Brain microvascular endothelial cell (primary cell): ENCODE results near the gene AUTS2.

Source experiments
- DNase-seq: peaks from one replicate; pipeline ENCODE4 v3.0.0-alpha.2; 2020
- H3K27ac ChIP-seq: fragments of 250-450 bp; sonication (Bioruptor Pico); 2 replicates; pipeline ENCODE4 v1.5.1; 2020; ENCODE audit warnings: mild to moderate bottlenecking, moderate library complexity
- H3K27me3 ChIP-seq: fragments of 250-450 bp; sonication (Bioruptor Pico); replicated peaks from 2 replicates; pipeline ENCODE4 v1.5.1; 2020; ENCODE audit warnings: mild to moderate bottlenecking
- H3K36me3 ChIP-seq: fragments of 250-450 bp; sonication (Bioruptor Pico); replicated peaks from 2 replicates; pipeline ENCODE4 v1.5.1; 2020; ENCODE audit warnings: mild to moderate bottlenecking
- H3K4me3 ChIP-seq: 2 replicates; pipeline ENCODE4 v1.5.1; 2011; ENCODE audit warnings: low read depth, mild to moderate bottlenecking, control low read depth, low read length, moderate library complexity
- in situ Hi-C: cut with HindIII; loops from 2 replicates; pipeline ENCODE4 v1.10.0; 2017; ENCODE audit warnings: low sequenced_read_pairs, low pct_ligation_motif_present
- TF ChIP-seq, protein P1 (sequence below): IDR thresholded peaks from 2 replicates; pipeline ENCODE4 v1.5.1; 2011; ENCODE audit warnings: low read depth, mild to moderate bottlenecking, moderate library complexity, low read length, control low read depth, inconsistent platforms; ENCODE audit errors: missing control alignments

The AUTS2 gene

DNA sequence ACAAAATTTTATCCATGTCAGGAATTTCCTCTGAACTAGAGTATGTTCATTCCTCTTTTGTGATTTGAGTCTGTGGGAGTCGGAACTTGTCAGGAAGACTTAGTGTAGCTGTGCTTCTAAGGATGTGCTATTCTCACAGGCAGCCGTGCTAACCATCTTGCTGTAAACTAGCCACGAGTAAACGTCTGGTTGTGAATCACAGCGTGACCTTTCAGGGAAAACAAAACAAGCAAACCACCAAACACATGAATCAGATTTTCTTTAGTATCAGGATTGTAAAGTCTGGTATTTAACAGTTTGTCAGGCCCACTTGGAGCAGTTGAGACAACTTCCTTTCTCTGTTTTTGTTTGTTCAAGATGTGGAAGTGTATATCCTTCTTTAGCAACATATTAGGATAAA, 32.0 kb downstream of the AUTS2 start:
- TF ChIP-seq, protein P1, sequence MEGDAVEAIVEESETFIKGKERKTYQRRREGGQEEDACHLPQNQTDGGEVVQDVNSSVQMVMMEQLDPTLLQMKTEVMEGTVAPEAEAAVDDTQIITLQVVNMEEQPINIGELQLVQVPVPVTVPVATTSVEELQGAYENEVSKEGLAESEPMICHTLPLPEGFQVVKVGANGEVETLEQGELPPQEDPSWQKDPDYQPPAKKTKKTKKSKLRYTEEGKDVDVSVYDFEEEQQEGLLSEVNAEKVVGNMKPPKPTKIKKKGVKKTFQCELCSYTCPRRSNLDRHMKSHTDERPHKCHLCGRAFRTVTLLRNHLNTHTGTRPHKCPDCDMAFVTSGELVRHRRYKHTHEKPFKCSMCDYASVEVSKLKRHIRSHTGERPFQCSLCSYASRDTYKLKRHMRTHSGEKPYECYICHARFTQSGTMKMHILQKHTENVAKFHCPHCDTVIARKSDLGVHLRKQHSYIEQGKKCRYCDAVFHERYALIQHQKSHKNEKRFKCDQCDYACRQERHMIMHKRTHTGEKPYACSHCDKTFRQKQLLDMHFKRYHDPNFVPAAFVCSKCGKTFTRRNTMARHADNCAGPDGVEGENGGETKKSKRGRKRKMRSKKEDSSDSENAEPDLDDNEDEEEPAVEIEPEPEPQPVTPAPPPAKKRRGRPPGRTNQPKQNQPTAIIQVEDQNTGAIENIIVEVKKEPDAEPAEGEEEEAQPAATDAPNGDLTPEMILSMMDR: no peak
- DNase-seq: peak; percentile 72
- Histone ChIP-seq H3K36me3 (no peaks in the 10 kb centered on the region), H3K4me3 (no peak overlapping the region), H3K27ac (no peak overlapping the region), H3K27me3 (no peaks in the 10 kb centered on the region)
- in situ Hi-C loops: no loop called here

DNA sequence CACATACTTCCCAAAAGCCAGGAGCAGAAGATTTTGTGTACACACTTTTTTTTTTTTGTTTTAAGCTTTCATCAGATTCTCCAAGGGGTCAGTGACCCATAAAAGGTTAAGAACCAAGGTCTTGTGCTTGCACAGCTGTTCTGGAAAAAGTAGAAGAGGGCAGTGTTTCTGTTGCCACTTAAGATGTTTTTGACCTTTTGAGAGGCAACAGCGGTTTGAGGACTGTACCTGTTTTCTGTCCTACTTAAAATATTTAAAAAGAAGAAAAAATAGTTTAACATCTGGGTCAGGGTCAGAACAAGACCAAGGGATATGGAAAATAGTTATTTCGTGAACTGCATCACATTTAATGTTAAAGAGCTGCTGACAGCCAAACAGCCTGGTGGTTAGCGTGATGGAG, 32.9 kb downstream of the AUTS2 start:
- TF ChIP-seq, protein P1: no peak
- no peaks in the 10 kb centered on the region for H3K27me3 ChIP-seq
- H3K27ac ChIP-seq: no peak overlapping the region
- H3K36me3 ChIP-seq: no peaks in the 10 kb centered on the region
- in situ Hi-C loops: no loop called here
- no peak overlapping the region for H3K4me3 ChIP-seq
- DNase-seq: no peak

DNA sequence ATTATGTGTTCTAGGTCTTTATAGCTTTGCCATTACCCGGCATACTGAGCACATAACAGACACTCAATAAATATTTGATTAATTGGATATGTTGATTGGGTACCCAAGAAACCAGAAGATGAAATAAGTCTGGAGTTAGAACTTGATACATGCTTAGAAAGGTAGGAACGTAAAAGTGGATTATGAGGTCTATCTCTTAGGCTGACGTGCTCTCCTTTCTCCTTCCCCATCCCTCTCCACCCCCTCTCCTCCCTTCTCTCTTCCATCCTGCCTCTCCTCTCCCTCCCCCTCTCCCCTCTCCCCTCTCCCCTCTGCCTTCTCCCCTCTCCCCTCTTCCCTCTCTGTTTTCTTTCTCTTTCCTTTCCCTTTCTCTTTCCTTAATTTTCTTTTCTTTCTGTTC, 34.0 kb downstream of the AUTS2 start:
- Histone ChIP-seq H3K27me3 (no peaks in the 10 kb centered on the region), H3K4me3 (no peak overlapping the region), H3K36me3 (no peaks in the 10 kb centered on the region), H3K27ac (no peak overlapping the region)
- in situ Hi-C loops: no loop called here
- DNase-seq: no peak
- TF ChIP-seq, protein P1: no peak

DNA sequence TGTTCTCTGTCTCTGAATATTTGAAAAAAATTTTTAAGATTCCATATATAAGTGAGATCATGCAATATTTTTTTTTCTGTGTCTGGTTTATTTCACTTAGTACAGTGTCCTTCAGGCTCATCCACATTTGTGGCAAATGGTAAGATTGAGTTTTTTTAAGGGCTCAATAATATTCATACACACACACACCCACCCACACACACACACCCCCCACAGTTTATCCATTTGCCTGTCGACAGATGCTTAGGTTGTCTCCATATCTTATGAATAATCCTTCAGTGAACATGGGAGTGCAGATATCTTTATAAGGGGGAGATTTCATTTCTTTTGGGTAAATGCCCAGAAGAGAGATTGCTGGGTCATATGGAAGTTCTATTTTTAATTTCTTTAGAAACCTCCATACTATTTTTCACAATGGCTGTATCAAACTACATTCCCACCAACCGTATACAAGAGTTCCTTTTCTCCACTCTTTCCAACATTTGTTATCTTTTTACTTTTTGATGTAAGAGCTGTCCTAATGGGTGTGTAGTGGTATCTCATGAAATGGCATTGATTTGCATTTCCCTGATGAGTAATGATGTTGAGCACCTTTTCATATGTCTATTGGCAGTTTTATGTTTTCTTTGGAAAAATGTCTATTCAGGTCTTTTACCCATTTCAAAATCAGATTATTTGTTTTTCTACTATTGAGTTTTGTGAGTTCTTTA, 35.0 kb downstream of the AUTS2 start:
- Histone ChIP-seq H3K4me3 (no peak overlapping the region), H3K36me3 (no peaks in the 10 kb centered on the region), H3K27me3 (no peaks in the 10 kb centered on the region), H3K27ac (no peak overlapping the region)
- no peak for DNase-seq
- in situ Hi-C loops: no loop called here
- TF ChIP-seq, protein P1: no peak

DNA sequence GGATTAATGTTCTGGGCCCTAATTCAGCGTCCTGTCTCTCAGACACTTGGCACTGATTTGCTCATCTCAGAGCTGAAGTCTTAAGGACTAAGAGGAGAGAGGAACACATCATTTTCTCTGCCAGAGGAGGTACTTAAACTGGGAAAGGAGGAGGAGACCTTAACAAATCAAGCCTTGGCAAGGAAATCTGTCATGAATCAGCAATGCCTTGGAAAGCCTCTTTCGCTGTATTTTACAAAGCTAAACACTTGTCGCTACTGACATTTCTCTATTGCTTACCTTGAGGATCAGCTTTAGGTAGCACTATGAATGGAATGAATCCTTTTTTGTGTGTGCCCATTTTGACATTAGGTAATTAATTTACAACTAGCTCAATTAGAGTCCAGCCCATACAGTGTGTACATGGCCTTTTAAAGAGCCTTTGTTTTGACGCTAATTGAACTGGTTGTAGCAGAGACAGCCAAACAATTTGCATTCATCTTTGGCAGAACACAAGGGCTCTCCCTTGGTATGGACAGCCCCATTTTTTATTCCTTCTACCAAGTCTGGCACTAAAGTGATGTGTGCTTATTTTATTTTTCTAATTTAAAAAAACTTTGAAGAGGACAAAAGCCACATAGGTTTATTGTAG, 37.4 kb downstream of the AUTS2 start:
- no peaks in the 10 kb centered on the region for H3K36me3 ChIP-seq
- DNase-seq: no peak
- TF ChIP-seq, protein P1: no peak
- in situ Hi-C loops: no loop called here
- H3K4me3 ChIP-seq: no peak overlapping the region
- H3K27me3 ChIP-seq: no peaks in the 10 kb centered on the region
- no peak overlapping the region for H3K27ac ChIP-seq
